Nephron progenitor cell (in vitro differentiated cells): ENCODE results near the gene KCNQ1OT1.

Experiments
- DNase-seq: peaks from one replicate; pipeline ENCODE4 v3.0.0; 2021
- H3K27ac Mint-ChIP-seq: 2 replicates; pipeline ENCODE4 v1.8.0; 2021; ENCODE audit warnings: mild to moderate bottlenecking, moderate library complexity, mixed read lengths
- H3K27me3 Mint-ChIP-seq: 2 replicates; pipeline ENCODE4 v1.8.0; 2021; ENCODE audit warnings: mild to moderate bottlenecking, low read depth, mixed read lengths; ENCODE audit not compliant: poor library complexity
- H3K36me3 Mint-ChIP-seq: 2 replicates; pipeline ENCODE4 v1.8.0; 2021; ENCODE audit warnings: low read depth, mixed read lengths
- H3K4me1 Mint-ChIP-seq: 2 replicates; pipeline ENCODE4 v1.8.0; 2021; ENCODE audit warnings: mixed read lengths
- H3K4me3 Mint-ChIP-seq: 2 replicates; pipeline ENCODE4 v1.8.0; 2021; ENCODE audit warnings: mild to moderate bottlenecking, moderate library complexity, mixed read lengths
- H3K9me3 Mint-ChIP-seq: 2 replicates; pipeline ENCODE4 v1.8.0; 2021; ENCODE audit warnings: mild to moderate bottlenecking, moderate library complexity, mixed read lengths
- TF ChIP-seq, protein P1 (sequence below): fragments of 200-600 bp; sonication (generic); IDR thresholded peaks from 2 replicates; pipeline ENCODE4 v1.5.0; 2021; ENCODE audit warnings: antibody characterized with exemption

The KCNQ1OT1 gene

DNA sequence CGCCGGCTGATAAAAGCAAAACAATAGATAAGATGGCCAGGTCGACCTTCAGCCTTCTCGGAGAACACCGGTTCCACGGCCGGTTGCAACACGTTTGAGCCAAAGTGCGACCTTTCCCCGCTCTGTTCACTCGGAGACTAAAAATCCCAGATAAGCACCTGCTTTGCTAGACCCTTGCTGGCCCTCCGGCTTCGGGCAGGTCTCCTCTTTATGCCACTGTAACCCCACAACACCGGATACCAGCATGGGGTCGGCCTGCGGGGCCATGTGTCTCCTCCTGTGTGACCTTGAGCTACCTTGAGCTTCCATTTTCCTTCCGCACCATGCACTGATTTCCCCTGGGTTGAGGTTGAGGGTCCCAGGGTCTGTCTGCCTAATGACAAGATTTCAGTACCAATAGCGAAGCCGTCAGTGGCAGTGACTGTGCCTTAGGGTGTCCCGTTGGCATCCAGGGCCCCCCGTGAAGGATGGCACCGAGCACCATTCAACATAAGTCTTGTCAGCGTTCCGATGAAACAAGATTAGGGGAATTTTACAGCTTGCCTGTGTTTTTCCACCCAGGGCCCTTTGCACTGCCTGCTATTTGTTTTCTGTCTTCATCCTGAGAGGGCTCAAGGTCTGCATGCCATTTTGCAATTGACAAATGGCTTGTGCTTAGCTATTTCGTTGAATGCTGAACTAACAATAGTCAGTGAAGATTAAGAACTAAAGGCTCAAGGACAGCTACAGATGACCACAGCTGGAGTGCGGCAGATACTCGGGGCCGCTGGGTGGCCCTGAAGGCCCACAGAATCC lies 136.4 kb downstream of the KCNQ1OT1 start:
- TF ChIP-seq, protein P1, sequence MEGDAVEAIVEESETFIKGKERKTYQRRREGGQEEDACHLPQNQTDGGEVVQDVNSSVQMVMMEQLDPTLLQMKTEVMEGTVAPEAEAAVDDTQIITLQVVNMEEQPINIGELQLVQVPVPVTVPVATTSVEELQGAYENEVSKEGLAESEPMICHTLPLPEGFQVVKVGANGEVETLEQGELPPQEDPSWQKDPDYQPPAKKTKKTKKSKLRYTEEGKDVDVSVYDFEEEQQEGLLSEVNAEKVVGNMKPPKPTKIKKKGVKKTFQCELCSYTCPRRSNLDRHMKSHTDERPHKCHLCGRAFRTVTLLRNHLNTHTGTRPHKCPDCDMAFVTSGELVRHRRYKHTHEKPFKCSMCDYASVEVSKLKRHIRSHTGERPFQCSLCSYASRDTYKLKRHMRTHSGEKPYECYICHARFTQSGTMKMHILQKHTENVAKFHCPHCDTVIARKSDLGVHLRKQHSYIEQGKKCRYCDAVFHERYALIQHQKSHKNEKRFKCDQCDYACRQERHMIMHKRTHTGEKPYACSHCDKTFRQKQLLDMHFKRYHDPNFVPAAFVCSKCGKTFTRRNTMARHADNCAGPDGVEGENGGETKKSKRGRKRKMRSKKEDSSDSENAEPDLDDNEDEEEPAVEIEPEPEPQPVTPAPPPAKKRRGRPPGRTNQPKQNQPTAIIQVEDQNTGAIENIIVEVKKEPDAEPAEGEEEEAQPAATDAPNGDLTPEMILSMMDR = no peak
- no peak for DNase-seq
- no peak overlapping the region for H3K4me3 Mint-ChIP-seq
- H3K4me1 Mint-ChIP-seq = peaks cover 27% of the 10 kb centered on the region
- peaks cover 8% of the 10 kb centered on the region for H3K27me3 Mint-ChIP-seq
- H3K9me3 Mint-ChIP-seq = no peaks in the 10 kb centered on the region
- no peak overlapping the region for H3K27ac Mint-ChIP-seq
- no peaks in the 10 kb centered on the region for H3K36me3 Mint-ChIP-seq

DNA sequence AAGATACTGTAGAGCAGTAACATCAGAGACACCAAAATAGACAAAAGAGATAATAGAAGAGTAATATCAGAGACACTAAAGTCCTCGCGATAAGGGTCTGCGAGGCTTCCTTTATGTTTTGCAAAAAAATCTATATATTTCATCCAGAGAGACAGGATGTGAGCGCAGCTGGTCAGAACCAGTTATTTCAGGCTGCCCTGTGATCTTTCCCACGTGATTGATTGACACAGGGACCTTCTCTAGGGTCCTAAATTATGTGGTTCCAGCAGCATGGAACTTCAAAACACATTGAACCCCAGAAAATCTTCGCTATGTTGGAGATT lies 136.9 kb downstream of the KCNQ1OT1 start:
- H3K36me3 Mint-ChIP-seq = no peaks in the 10 kb centered on the region
- peaks cover 4% of the 10 kb centered on the region for H3K9me3 Mint-ChIP-seq
- H3K27ac Mint-ChIP-seq = no peak overlapping the region
- H3K4me1 Mint-ChIP-seq = peaks cover 27% of the 10 kb centered on the region
- no peak for DNase-seq
- H3K27me3 Mint-ChIP-seq = peaks cover 8% of the 10 kb centered on the region
- no peak overlapping the region for H3K4me3 Mint-ChIP-seq
- TF ChIP-seq, protein P1 = no peak

DNA sequence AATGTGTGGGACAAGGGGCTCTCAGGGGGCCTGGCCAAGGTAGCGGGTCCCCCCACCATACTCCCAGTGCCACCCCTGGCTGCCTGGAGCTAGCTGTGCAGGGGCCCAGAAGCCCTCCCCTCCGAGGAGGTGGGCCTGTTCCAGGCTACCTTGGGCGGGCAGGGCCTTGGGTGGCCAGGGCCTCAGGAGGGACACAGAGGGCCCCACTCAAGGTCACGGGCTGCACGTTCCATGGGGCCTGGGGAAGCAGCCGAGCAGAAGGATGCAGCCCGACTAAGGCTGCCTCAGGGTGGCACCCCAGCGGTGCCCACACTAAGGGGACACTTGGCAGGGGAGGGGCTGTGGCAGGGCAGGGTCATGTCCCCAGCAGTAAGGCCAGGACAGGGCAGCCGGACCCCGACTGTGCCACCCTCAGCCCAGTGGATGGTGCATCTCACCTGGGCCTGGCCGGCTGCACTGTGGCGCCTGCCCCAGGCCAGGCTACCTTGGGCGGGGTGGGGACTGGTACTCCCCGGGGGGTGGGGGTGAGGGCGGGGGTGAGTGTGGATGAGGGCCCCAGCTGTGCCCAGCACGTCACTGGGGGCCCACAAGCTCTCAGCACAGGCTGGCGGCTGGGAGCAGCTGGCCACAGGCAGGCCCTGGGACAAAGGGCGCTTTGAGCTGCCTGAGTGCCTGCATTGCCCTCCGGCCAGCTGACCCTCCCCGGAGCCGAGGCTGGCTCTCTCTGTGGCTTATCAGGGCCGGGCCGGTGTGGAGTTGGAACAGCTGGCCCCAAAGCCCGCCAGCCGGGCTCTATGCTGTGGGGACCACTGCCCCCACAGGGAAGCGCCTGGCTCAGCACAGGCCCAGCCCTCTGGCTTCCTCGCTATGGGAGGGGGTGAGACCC lies 137.9 kb downstream of the KCNQ1OT1 start:
- Mint-ChIP-seq H3K9me3 (peaks cover 11% of the 10 kb centered on the region), H3K36me3 (peaks cover 4% of the 10 kb centered on the region), H3K27ac (no peak overlapping the region), H3K4me3 (no peak overlapping the region), H3K27me3 (peaks cover 8% of the 10 kb centered on the region), H3K4me1 (peaks cover 27% of the 10 kb centered on the region)
- no peak for DNase-seq
- TF ChIP-seq, protein P1 = no peak

DNA sequence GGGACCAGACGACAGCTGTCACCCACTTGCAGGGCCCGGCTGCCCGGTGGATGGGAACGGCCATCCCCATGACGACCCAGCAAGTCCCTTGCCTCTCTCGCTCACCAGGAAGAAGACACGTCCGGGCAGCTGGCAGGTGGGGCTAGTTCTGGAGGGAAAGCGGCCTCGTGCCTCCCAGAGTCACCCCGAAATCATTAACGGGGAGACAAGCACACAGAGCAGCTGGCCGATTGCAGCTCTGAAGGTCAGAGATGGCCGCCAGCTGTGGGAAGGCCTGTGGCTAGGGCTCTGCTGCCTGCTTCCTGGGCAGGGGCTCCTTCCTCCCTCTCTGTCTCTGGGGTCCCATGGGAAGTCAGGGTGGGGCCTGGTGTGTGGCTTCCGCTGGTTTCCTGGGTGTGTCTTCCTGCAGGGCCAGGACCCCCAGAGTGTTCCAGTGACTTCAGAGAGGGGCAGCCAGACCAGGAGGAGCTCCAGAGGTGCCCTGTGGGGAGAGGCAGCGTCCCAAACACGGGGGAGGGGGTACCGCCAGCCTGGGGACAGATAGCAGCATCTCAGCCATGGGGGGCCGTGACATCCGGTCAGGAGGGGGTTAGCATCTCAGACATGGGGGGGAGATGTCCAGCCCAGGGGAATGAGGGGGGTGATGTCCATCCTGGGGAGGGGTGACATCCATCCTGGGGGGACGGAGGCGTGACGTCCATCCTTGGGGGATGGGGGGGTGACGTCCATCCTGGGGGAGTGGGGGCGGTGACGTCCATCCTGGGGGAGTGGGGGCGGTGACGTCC lies 140.1 kb downstream of the KCNQ1OT1 start:
- peaks cover 18% of the 10 kb centered on the region for H3K9me3 Mint-ChIP-seq
- TF ChIP-seq, protein P1 = no peak

GRCh38 chr11:2558861-2559526 lies 140.8 kb downstream of the KCNQ1OT1 start:
- Mint-ChIP-seq H3K9me3 (peaks cover 18% of the 10 kb centered on the region), H3K27ac (no peak overlapping the region), H3K36me3 (peaks cover 10% of the 10 kb centered on the region), H3K4me3 (no peak overlapping the region), H3K27me3 (peaks cover 5% of the 10 kb centered on the region), H3K4me1 (peaks cover 39% of the 10 kb centered on the region)
- DNase-seq = no peak
- TF ChIP-seq, protein P1 = no peak

More for the DNA sequence above, 140.1 kb downstream of the KCNQ1OT1 start:
- Mint-ChIP-seq H3K27me3 (peaks cover 8% of the 10 kb centered on the region), H3K4me3 (no peak overlapping the region), H3K36me3 (peaks cover 10% of the 10 kb centered on the region), H3K4me1 (peaks cover 34% of the 10 kb centered on the region), H3K27ac (no peak overlapping the region)
- no peak for DNase-seq
